ENCODE results near the gene FAM9C. TPM values are rescaled to one million over a fixed set of nuclear protein-coding genes. Genes with fewer than 3 reads are reported as not detected.

Gene FAM9C
- total and polyA plus RNA-seq, 2 donors (not counting 3 experiments of a cell fraction or from before 2014, with no cell fraction given) = not detected

DNA sequence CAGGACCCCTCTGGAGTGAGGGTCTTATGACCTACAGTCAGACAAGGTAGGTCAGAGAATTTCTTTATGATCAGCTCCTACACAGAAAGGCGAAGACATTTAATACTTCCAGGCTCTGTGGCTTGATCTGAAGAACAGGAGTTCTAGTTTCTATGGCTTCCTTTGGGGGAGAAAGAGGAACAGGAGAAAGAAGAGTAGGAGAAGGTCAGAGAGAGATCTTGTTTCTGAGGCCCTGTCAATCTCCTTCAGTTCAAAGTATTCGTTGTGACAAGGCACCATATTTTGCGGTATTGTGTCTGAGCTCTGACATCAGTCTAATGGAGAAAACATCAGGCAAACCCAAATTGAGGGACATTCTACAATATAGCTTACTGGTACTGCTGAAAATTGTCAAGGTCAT lies 52.8 kb downstream of the FAM9C start:
- H3K9me3 ChIP-seq (replicated peaks; ENCODE audit: control insufficient read depth, insufficient read depth, low read length) = no peaks in the 10 kb centered on the region
- peaks cover 13% of the 10 kb centered on the region for H3K4me1 ChIP-seq (ENCODE audit: control insufficient read depth, extremely low read depth, insufficient read depth, low read length)
- H3K27ac ChIP-seq (ENCODE audit: insufficient read depth, low read depth, low read length) = no peak overlapping the region
- intact Hi-C loops (cut with micrococcal nuclease) (no loop called here), dilution Hi-C loops (cut with MboI; ENCODE audit: extremely low pct_ligation_motif_present, low sequenced_read_pairs) (no loop called here)
- H3K79me2 ChIP-seq (ENCODE audit: control insufficient read depth, insufficient read depth, low read length) = no peaks in the 10 kb centered on the region
- H3K4me2 ChIP-seq (ENCODE audit: insufficient read depth, low read length) = no peak overlapping the region
- FAIRE-seq (no peak), DNase-seq (ENCODE audit: low read depth, low spot score) (no peak)
- BruUV-seq (replicated peaks) = no TSS peak
- H3K36me3 ChIP-seq (ENCODE audit: control insufficient read depth in 2 of 2, extremely low read depth in 1 of 2, insufficient read depth in 2 of 2, low read length in 2 of 2) = no peaks in the 10 kb centered on the region
- H4K20me1 ChIP-seq (replicated peaks; ENCODE audit: control insufficient read depth, extremely low read depth, insufficient read depth, low read length) = no peaks in the 10 kb centered on the region
- H3K9me1 ChIP-seq (replicated peaks; ENCODE audit: control insufficient read depth, extremely low read depth, insufficient read depth, low read length) = no peaks in the 10 kb centered on the region
- no peak overlapping the region for H3K4me3 ChIP-seq (replicated peaks in 1 of 3; ENCODE audit: insufficient read depth in 1 of 3, low read depth in 1 of 3, low read length in 3 of 3)
- H3K27me3 ChIP-seq (ENCODE audit: control insufficient read depth in 2 of 2, insufficient read depth in 2 of 2, low read length in 2 of 2) = no peaks in the 10 kb centered on the region
- no peak overlapping the region for H3K9ac ChIP-seq (replicated peaks; ENCODE audit: extremely low read depth, insufficient read depth, low read length)
- TF ChIP-seq JUN (IDR thresholded peaks at IDR 0.05; ENCODE audit: borderline replicate concordance, insufficient read depth, insufficient read length, low read depth) (no peak), POLR2A (IDR thresholded peaks at IDR 0.05; ENCODE audit: low read depth, low read length) (no peak), GATA2 (IDR thresholded peaks at IDR 0.05; ENCODE audit: insufficient read depth, insufficient read length, low read depth, low read length) (no peak), FOS (IDR thresholded peaks at IDR 0.05; ENCODE audit: borderline replicate concordance, insufficient read depth, low read length) (no peak), EZH2 (IDR thresholded peaks at IDR 0.05; ENCODE audit: borderline replicate concordance, low read depth, low read length, severe bottlenecking) (no peak), POLR2AphosphoS5 (IDR thresholded peaks at IDR 0.05; ENCODE audit: insufficient read depth, low read depth, low read length) (no peak), MYC (IDR thresholded peaks at IDR 0.05; ENCODE audit: low read depth, low read length) (no peak)
- TF ChIP-seq, protein P1, sequence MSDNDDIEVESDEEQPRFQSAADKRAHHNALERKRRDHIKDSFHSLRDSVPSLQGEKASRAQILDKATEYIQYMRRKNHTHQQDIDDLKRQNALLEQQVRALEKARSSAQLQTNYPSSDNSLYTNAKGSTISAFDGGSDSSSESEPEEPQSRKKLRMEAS (IDR thresholded peaks at IDR 0.05; ENCODE audit: insufficient read depth, insufficient read length) = no peak
- TF ChIP-seq, protein P2, sequence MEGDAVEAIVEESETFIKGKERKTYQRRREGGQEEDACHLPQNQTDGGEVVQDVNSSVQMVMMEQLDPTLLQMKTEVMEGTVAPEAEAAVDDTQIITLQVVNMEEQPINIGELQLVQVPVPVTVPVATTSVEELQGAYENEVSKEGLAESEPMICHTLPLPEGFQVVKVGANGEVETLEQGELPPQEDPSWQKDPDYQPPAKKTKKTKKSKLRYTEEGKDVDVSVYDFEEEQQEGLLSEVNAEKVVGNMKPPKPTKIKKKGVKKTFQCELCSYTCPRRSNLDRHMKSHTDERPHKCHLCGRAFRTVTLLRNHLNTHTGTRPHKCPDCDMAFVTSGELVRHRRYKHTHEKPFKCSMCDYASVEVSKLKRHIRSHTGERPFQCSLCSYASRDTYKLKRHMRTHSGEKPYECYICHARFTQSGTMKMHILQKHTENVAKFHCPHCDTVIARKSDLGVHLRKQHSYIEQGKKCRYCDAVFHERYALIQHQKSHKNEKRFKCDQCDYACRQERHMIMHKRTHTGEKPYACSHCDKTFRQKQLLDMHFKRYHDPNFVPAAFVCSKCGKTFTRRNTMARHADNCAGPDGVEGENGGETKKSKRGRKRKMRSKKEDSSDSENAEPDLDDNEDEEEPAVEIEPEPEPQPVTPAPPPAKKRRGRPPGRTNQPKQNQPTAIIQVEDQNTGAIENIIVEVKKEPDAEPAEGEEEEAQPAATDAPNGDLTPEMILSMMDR (IDR thresholded peaks at IDR 0.05; ENCODE audit: extremely low read depth in 1 of 2, insufficient read depth in 1 of 2, low read depth in 1 of 2, low read length in 2 of 2) = no peak
- ChIA-PET CTCF (no interaction called here), POLR2A (no interaction called here)
- H2AFZ ChIP-seq (ENCODE audit: low read depth, low read length) = no peak overlapping the region

Measured in endothelial cell of umbilical vein (primary cell).